HepG2 (cell line): ENCODE data around the gene ACAP3. TPM values are rescaled to one million over a fixed set of nuclear protein-coding genes. Genes with fewer than 3 reads are reported as not detected.

Experiments
- DBP ChIP-seq: sonication (generic); formaldehyde crosslinking; IDR thresholded peaks from 2 replicates; pipeline ENCODE4 v1.4.0; 2020; ENCODE audit warnings: missing genetic modification reagents; ENCODE audit errors: not compliant biosample characterization
- HIC2 ChIP-seq: sonication (generic); formaldehyde crosslinking; IDR thresholded peaks from 2 replicates; pipeline ENCODE4 v1.9.0; 2022; ENCODE audit warnings: low read depth, missing genetic modification reagents
- MAFF ChIP-seq: IDR thresholded peaks from 2 replicates; pipeline ENCODE4 v1.6.1; 2011; ENCODE audit warnings: low read depth, low read length, improper control_type of control experiment
- MED13 ChIP-seq: sonication (generic); formaldehyde crosslinking; IDR thresholded peaks from 2 replicates; pipeline ENCODE4 v1.5.0; 2020; ENCODE audit warnings: missing genetic modification reagents
- MYNN ChIP-seq: sonication (generic); formaldehyde crosslinking; IDR thresholded peaks from 2 replicates; pipeline ENCODE4 v1.4.0; 2020; ENCODE audit warnings: mild to moderate bottlenecking, low read depth, missing genetic modification reagents
- PAF1 ChIP-seq: IDR thresholded peaks from 2 replicates; pipeline ENCODE4 v1.6.1; 2016; ENCODE audit warnings: missing genetic modification reagents, missing compliant biosample characterization
- PCBP1 ChIP-seq: fragments of 200-400 bp; formaldehyde crosslinking; IDR thresholded peaks from 2 replicates; pipeline ENCODE4 v1.6.1; 2017; ENCODE audit warnings: mild to moderate bottlenecking, low read depth, low read length, borderline replicate concordance
- PRPF4 ChIP-seq: fragments of 200-400 bp; formaldehyde crosslinking; IDR thresholded peaks from 2 replicates; pipeline ENCODE4 v1.6.1; 2016; ENCODE audit warnings: low read length, low read depth; ENCODE audit not compliant: poor library complexity, severe bottlenecking
- SP2 ChIP-seq: sonication (generic); formaldehyde crosslinking; IDR thresholded peaks from 2 replicates; pipeline ENCODE4 v1.5.1; 2020; ENCODE audit warnings: mild to moderate bottlenecking, missing genetic modification reagents
- TCF7 ChIP-seq: sonication (generic); IDR thresholded peaks from 2 replicates; pipeline ENCODE4 v1.6.1; 2016; ENCODE audit warnings: antibody characterized with exemption, low read depth
- TGIF2 ChIP-seq: IDR thresholded peaks from 2 replicates; pipeline ENCODE4 v1.6.1; 2016; ENCODE audit warnings: control low read depth, missing compliant biosample characterization
- YEATS2 ChIP-seq: sonication (generic); formaldehyde crosslinking; IDR thresholded peaks from 2 replicates; pipeline ENCODE4 v1.4.0; 2020; ENCODE audit warnings: missing genetic modification reagents, borderline replicate concordance
- ZNF24 ChIP-seq: fragments of 450-650 bp; IDR thresholded peaks from 2 replicates; pipeline ENCODE4 v1.6.1; 2017; ENCODE audit warnings: antibody characterized with exemption, mild to moderate bottlenecking
- ZNF335 ChIP-seq: sonication (generic); formaldehyde crosslinking; IDR thresholded peaks from 2 replicates; pipeline ENCODE4 v1.4.0; 2020; ENCODE audit warnings: missing genetic modification reagents
- ZNF607 ChIP-seq: sonication (generic); formaldehyde crosslinking; IDR thresholded peaks from 2 replicates; pipeline ENCODE4 v1.5.1; 2020; ENCODE audit warnings: missing genetic modification reagents, mild to moderate bottlenecking, borderline replicate concordance
- polyA plus RNA-seq, 8 experiments: library from polyadenylated mRNA; depleted of rRNA in 3 of 8; stranded (reverse) in 7 of 8; unstranded in 1 of 8; fragments of >200 nt; fragmentation: Illumina TruSeq in 4 of 8; extraction: Trizol in 4 of 8; gene quantifications; 2 replicates each; pipeline versions ENCODE4 v1.2.1 to v1.2.3, GENCODE V29; 2011 to 2016; ENCODE audit warnings: low read depth in 4 of 8, missing spikeins in 1 of 8, mixed read lengths in 1 of 8; ENCODE audit not compliant: insufficient read depth in 1 of 8
- total RNA-seq, 5 experiments: library from RNA; depleted of rRNA; stranded (reverse); fragments of >200 nt; fragmentation: Illumina TruSeq; extraction: Trizol; gene quantifications; 2 replicates each; pipeline ENCODE4 v1.2.3, GENCODE V29; 2016; ENCODE audit warnings: low read depth in 1 of 5
- TF ChIP-seq, protein P1 (sequence below): sonication (generic); formaldehyde crosslinking; IDR thresholded peaks from 2 replicates; pipeline ENCODE4 v1.4.0; 2020; ENCODE audit warnings: missing genetic modification reagents, borderline replicate concordance
- TF ChIP-seq, protein P2 (sequence below): sonication (generic); formaldehyde crosslinking; IDR thresholded peaks from 2 replicates; pipeline ENCODE4 v1.9.0; 2021; ENCODE audit warnings: missing genetic modification reagents, mild to moderate bottlenecking, borderline replicate concordance
- TF ChIP-seq, protein P3 (sequence below): sonication (generic); formaldehyde crosslinking; IDR thresholded peaks from 2 replicates; pipeline ENCODE4 v1.5.1; 2020; ENCODE audit warnings: missing genetic modification reagents, mild to moderate bottlenecking, borderline replicate concordance
- TF ChIP-seq, protein P4 (sequence below): IDR thresholded peaks from 2 replicates; pipeline ENCODE4 v1.6.1; 2016; ENCODE audit warnings: mild to moderate bottlenecking

Gene ACAP3
- total and polyA plus RNA-seq, 2 of the 13 experiments (the other 11 are each of a cell fraction or from before 2014, with no cell fraction given): 29.4 to 50.8 TPM

- TF ChIP-seq, protein P1, sequence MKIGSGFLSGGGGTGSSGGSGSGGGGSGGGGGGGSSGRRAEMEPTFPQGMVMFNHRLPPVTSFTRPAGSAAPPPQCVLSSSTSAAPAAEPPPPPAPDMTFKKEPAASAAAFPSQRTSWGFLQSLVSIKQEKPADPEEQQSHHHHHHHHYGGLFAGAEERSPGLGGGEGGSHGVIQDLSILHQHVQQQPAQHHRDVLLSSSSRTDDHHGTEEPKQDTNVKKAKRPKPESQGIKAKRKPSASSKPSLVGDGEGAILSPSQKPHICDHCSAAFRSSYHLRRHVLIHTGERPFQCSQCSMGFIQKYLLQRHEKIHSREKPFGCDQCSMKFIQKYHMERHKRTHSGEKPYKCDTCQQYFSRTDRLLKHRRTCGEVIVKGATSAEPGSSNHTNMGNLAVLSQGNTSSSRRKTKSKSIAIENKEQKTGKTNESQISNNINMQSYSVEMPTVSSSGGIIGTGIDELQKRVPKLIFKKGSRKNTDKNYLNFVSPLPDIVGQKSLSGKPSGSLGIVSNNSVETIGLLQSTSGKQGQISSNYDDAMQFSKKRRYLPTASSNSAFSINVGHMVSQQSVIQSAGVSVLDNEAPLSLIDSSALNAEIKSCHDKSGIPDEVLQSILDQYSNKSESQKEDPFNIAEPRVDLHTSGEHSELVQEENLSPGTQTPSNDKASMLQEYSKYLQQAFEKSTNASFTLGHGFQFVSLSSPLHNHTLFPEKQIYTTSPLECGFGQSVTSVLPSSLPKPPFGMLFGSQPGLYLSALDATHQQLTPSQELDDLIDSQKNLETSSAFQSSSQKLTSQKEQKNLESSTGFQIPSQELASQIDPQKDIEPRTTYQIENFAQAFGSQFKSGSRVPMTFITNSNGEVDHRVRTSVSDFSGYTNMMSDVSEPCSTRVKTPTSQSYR: no peak
- TF ChIP-seq PRPF4 (no peak), PAF1 (CRISPR knock-in tag) (no peak), TGIF2 (no peak), MAFF (no peak), PCBP1 (no peak), MED13 (CRISPR knock-in tag) (no peak), ZNF24 (no peak), ZNF607 (CRISPR knock-in tag) (peak; percentile 51; the same call in 1 of the 2 replicates), ZNF335 (CRISPR knock-in tag) (no peak), TCF7 (no peak), SP2 (no peak), HIC2 (CRISPR knock-in tag) (no peak; the same call in 1 of the 2 replicates), YEATS2 (CRISPR knock-in tag) (no peak), DBP (CRISPR knock-in tag) (no peak), MYNN (no peak)
- TF ChIP-seq, protein P2, sequence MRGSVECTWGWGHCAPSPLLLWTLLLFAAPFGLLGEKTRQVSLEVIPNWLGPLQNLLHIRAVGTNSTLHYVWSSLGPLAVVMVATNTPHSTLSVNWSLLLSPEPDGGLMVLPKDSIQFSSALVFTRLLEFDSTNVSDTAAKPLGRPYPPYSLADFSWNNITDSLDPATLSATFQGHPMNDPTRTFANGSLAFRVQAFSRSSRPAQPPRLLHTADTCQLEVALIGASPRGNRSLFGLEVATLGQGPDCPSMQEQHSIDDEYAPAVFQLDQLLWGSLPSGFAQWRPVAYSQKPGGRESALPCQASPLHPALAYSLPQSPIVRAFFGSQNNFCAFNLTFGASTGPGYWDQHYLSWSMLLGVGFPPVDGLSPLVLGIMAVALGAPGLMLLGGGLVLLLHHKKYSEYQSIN (CRISPR knock-in tag): no peak
- TF ChIP-seq, protein P3, sequence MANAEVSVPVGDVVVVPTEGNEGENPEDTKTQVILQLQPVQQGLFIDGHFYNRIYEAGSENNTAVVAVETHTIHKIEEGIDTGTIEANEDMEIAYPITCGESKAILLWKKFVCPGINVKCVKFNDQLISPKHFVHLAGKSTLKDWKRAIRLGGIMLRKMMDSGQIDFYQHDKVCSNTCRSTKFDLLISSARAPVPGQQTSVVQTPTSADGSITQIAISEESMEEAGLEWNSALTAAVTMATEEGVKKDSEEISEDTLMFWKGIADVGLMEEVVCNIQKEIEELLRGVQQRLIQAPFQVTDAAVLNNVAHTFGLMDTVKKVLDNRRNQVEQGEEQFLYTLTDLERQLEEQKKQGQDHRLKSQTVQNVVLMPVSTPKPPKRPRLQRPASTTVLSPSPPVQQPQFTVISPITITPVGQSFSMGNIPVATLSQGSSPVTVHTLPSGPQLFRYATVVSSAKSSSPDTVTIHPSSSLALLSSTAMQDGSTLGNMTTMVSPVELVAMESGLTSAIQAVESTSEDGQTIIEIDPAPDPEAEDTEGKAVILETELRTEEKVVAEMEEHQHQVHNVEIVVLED (CRISPR knock-in tag): no peak
- TF ChIP-seq, protein P4, sequence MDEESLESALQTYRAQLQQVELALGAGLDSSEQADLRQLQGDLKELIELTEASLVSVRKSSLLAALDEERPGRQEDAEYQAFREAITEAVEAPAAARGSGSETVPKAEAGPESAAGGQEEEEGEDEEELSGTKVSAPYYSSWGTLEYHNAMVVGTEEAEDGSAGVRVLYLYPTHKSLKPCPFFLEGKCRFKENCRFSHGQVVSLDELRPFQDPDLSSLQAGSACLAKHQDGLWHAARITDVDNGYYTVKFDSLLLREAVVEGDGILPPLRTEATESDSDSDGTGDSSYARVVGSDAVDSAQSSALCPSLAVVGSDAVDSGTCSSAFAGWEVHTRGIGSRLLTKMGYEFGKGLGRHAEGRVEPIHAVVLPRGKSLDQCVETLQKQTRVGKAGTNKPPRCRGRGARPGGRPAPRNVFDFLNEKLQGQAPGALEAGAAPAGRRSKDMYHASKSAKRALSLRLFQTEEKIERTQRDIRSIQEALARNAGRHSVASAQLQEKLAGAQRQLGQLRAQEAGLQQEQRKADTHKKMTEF (CRISPR knock-in tag): peak; percentile 64; the same call in 1 of the 2 replicates
Measured at GRCh38 chr1:1287288-1288110, 20.2 kb downstream of the ACAP3 start (continued).
